Astrocyte (in vitro differentiated cells and primary cell): Measurements from ENCODE around the gene IQCN.

Experiments used
- CTCF ChIP-seq: IDR thresholded peaks from 2 replicates; pipeline ENCODE4 v1.5.1; 2011; ENCODE audit warnings: low read depth, mild to moderate bottlenecking, inconsistent platforms, low read length, moderate library complexity; ENCODE audit not compliant: insufficient read depth
- EZH2 ChIP-seq: IDR thresholded peaks from 2 replicates; pipeline ENCODE4 v1.6.1; 2012; ENCODE audit warnings: mild to moderate bottlenecking, low read length, inconsistent platforms; ENCODE audit not compliant: insufficient read depth

GRCh38 chr19:18320865-18321733 is 46.8 kb upstream of the IQCN start:
- TF ChIP-seq CTCF (no peak), EZH2 (no peak)
